Stimulated activated CD4-positive, alpha-beta T cell treated with anti-CD3 and anti-CD28 coated beads, Interleukin-15, amount 100 ng/mL, for 48 hours (primary cell): ENCODE data around the gene BMP6.

Experiments used
- DNase-seq, 2 donors: peaks; one replicate each; pipeline ENCODE4 v3.0.0-alpha.2; 2020; ENCODE audit warnings: low read depth in 2 of 2

BMP6 gene

DNA sequence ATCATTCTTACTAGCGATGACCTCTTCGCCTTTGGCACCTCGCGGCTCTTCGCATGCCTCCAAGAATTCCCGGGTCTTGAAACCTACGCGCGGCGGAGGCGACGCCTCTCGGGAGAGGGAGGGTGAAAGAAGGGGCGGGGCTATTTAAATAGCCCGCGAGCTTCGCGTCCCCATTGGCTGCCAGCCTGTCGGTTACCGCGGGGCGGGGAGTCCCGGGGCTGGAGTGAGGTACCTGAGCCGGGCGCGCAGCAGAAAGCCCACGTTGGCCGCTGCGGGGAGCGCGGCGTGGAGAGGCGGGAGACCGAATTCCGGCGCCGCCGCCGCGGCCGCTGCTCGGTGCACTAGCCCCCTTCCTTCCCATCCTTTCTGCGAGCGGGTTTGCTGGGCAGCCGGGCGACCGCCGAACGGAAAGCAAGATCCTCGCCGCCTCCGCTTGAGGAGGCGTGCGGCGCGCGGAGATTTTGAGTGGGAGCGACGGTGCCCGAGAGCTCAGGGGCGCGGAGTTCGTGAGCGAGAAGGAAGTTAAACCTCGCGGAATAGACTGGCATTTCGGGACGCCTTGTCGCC, at the start of gene BMP6:
TSS of gene BMP6 (plus strand) at position 251 of the 567 bp plus-strand sequence. CDS start 857 bp downstream, outside the sequence.
- DNase-seq = peak; percentile 18 to 51

DNA sequence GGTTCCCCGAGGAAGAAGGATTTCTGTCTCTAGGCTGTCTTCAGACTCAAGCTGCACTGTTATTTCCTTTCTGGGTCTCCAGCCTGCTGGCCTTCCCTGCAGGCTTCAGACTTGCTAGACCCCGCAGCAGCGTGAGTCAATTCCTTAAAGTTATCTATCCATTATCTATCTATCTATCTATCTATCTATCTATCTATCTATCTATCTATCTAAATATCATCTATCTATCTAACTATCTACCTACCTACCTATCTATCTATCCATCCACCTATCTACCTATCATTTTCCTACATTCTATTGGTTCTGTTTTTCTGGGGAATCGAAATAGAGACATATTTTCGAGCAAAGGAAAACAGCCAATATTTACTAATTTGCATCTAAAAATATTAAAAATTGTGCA, 48.7 kb upstream of the BMP6 start:
- DNase-seq = no peak

DNA sequence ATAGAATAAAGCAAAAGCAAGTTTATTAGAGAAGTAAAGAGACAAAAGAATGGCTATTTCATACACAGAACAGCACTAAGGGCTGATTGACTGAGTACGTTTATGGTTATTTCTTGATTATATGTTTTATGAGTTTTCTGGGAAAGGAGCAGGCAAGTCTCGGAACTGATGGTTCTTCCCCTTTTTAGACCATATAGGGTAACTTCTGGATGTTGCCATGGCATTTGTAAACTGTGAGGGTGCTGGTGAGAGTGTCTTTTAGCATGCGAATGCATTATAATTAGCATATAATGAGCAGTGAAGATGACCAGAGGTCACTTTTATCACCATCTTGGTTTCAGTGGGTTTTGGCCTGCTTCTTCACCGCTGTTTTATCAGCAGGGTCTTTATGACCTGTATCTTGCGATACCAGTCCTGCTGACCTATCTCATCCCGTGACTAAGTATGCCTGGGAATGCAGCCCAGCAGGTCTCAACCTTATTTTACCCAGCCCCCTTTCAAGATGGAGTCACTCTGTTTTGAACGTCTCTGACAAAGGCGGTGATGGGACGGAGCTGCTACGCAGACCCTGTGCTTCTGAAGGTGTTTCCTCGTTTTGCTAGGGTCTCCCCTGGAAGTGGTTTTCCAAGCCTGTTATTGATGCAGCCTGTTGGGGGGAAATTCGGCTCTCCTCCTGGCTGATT, 45.4 kb upstream of the BMP6 start:
- DNase-seq = no peak

DNA sequence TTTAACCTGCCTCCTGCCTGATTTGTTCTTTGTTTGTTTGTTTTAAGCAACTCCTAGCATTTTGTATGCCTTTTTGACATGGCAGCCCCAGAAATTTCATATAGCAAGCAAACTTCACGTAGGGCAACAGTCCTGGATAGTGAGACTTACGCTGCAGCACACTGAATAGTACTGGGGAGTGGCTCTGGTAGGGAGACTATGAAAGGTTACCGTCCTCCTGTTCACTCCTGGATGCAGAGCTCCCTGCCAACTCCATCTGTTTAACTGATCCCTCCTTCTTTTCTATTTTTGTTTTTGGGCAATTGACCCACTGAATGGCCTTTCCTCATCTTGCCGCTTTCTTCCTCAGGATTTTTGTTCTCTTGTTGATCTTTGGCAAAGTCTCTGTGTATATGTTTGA, 44.5 kb upstream of the BMP6 start:
- DNase-seq = no peak

DNA sequence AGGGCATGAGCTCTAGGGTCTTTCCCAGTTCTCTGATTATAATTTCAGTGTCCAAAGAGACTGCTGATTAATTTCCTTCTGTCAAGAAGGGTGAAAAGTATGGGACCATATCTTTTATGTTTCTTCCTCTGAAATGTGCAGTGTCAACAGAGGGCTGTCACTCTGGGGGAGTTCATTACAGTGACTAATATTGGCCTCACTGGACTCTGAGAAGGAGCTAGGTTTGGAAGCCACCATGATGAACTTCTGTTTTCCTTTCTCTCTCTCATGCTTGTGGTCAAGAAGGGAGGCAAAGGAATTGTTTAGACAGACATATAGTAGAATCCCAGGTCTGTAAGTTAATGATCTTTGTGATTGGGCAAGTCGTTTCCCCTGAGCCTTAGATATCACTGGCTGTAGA, 41.8 kb upstream of the BMP6 start:
- no peak for DNase-seq

DNA sequence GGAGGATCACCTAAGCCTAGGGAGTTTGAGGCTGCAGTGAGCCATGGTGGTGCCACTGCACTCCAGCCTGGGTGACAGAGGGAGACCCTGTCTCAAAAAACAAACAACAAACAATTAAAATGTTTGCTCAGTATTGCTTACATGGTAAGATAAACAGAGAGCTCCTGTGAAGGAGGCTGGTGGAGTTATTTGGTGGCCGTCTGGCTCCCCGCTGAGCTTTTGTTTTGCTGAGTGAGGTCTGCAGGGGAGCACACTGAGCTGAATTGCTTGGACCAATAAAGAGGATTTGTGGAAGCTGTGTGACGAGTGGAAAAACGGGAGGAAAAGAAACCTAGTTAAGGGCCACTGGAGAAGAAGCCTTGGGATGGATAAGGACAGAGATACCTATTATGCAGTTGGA, 41.1 kb upstream of the BMP6 start:
- no peak for DNase-seq

DNA sequence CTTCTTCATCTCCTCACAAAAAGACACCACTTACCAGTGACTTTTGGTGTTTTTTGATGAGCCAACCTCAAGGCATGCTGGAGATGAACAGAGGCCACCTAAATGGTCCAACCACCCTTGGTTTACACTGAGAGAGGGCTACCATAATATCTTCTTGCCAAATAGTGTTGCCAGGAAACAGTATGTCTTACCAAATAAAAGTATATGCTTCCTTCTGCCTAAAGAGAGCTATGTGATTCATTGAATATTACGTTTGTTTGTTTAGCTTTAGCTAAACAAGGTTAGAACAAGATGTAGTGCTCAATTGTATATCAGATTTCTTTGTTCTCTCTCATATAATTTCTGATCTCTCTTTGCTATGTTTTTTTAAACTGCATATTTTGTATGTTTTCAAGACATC, 40.6 kb upstream of the BMP6 start:
- DNase-seq = no peak

DNA sequence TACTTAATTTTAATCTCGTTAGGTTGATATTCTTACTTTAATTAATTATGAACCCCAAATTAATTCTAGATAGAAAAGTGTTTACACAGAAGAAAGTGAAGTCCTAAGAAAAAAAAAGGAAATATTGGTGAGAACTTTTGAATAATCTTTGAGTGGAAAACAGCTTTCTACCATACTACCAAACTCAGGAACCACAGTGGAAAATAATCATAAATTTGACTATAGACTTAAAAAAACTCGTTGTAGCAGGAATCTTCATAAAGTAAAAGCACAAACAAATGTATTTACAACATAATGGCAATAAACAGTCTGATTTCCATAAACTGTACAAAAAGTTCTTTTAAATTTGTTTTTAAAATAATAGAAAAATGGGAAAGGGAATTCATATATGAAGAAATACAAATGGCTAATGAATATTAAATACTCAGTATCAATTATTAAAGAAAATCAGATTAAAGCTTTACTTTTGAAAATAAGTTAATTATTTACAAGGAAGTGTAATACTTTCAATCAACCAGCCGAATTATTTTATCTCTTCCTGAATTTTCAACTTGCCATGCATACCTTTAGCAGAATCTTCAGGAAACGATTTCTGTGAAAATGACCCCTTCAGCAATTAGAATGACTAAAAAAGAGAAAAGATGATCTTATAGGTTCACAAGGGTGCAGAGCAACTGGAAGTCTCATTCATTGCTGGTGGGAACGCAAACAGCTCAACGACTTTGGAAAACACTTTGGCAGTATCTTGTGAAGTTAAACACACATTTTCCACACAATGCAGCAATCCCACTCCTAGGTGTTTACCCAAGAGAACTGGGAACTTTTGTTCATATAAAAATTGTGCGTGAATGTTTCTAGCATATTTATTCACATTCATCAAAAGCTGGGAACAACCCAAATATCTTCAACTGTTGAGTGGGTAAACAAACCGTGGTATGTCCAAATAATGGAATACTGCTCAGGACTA, 38.5 kb upstream of the BMP6 start:
- no peak for DNase-seq

DNA sequence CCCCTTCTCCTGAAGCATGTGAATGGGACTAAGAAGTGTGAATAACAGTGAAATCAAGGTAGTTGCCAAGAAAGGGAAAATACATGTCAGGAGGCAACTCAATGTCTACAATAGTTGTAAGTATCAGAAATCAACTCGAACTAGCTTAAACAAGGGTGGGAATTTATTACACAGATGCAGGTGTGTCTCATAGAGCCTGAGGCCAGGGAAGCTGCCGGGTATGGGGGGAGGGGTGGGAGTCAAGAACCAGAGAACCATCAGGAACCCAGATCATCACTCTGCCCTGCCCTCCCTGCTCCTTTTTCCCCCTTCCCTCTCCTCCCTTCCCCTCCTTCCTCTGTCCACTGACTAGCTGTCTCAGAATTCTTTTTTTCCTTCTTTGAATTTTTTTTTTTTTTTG, 34.9 kb upstream of the BMP6 start:
- DNase-seq = no peak

DNA sequence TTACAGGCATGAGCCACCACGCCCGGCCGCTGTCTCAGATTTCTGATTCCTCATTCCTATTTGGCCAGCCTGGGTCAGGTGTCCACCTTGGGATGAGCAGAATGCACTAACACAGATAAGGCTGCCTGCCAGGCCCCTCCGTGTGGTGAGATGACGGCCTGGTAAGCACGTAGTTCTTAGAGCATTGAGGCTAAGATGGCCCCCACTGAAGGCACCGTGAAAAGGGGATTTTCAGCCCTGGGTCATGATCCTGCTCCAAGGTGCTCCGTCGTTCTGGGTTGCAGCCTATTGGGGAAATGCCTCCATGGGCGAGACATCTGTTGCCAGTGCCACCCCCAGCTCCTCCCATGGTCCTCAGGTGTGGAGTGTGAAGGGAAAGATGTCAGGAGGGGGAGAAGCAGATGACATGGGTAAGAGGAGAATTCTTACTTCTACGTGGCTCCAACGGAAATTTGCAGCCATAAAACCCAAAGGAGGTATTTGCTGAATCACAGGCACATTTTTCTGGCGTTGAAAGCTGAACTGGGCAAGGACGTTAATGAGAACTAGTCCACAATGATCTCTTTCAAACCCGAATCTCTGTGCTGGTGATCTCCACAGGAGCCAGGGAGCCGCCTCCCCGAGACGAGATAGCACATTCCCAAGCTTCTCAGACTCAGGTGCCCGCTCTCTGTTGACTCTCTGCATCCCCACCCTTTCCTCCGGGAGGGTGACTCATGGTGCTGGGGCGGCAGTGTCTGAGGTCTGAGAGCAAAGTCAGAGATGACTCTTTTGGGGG, 34.0 kb upstream of the BMP6 start:
- DNase-seq = no peak

DNA sequence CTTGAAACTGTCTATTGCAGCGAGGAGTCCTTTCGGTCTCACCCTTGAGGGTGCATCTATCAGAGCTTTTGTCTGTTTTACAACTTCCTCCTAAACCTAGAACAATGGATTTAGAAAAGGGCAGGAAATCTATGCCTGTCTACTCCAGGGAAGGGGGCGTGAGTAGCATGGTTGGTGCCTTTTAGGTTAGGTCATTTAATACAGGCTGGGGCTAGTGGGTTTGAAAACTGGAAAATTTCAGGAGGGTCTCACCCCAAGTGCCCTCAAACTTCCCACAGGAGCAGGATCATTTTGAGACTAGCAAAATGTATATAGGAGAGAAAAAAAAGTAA, 33.5 kb upstream of the BMP6 start:
- DNase-seq = no peak

DNA sequence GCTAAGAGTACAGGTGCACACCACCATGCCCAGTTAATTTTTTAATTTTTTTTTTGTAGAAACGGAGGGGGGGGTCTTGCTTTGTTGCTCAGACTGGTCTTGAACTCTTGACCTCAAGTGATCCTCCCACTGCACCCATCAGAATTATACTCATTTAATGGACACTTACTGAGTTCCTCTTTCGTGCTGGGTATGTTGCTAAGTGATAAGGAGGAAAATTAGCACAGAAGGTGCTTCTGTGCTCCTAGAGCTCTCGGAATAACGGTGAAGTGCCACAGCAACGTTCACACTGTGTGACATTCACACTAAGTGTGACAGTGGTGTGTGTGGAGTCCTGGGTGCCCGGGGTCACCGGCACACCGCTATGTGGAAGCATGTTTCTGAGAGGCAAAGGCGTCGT, 32.1 kb upstream of the BMP6 start:
- DNase-seq = no peak

DNA sequence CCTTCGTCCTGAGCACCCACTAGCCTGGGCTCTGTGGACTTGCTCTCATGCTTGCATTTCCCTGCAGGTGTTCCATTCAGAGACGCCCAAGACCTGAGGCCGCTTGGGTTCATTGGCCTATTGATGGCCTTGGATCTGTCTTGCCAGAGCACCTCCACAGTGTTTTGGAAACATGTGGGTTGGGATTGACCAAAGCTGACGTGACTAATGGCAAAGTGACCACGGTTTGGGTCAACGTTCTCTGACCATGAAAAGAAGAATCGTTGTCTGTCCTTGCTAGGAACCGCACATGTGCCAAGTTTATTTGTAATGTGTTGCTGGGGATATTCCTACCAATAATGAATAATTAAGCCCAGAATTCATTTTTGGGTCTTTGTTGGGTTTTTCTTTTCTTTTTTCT, 29.8 kb upstream of the BMP6 start:
- no peak for DNase-seq

DNA sequence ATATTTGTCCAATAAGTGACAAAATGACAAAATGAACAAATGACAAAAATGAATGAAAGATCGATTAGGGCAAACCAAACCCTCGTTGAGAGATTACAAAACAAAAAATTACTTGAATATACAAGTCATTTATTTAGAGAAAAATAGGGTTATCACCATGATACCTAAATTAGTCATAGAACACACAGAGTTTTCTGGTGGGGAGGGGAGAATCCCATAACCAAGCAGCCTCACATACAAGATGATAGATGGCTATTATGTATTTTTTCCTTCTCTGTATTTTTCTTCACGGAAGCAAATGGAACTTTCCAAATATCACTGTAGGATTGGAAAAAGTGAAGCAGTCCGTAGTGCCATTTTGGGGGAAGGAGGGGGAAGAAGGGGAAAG, 28.5 kb upstream of the BMP6 start:
- no peak for DNase-seq

DNA sequence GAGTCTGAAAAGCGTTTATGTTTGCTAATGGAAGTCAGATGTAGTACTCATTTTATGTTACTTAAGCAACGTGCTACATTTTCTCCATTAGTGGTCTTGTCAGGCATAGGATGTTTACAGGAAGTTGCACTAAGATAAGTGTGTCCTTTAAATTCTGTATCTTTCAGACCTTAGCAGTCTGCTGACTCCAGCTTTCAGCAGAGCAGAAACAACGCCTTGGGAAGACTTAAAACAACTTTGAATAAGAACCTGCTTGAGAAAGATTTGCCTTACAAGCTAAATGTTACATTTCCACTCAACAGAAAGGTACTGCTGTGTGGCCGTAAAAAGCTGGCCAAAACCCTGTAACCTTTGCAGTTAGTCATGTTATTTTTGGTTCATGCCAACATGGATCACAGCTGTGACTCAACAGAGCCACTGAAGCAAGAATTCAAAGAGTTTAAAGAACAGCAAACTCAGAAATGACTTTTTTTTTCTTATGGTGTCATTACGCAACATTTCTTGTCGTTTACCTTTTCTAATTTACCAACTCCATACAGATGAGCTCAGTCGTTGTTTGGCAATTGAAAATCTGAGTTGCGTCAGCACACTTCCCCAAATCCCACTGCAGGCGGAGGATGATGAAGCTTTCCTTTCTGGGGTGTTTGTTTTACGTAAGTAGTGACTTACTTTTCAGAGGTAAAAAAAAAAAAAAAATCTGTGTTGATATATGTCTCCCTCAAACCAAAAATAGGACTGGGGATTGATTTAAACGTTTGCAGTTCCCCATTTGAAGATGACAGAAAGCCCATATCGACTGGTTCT, 27.9 kb upstream of the BMP6 start:
- DNase-seq = no peak

DNA sequence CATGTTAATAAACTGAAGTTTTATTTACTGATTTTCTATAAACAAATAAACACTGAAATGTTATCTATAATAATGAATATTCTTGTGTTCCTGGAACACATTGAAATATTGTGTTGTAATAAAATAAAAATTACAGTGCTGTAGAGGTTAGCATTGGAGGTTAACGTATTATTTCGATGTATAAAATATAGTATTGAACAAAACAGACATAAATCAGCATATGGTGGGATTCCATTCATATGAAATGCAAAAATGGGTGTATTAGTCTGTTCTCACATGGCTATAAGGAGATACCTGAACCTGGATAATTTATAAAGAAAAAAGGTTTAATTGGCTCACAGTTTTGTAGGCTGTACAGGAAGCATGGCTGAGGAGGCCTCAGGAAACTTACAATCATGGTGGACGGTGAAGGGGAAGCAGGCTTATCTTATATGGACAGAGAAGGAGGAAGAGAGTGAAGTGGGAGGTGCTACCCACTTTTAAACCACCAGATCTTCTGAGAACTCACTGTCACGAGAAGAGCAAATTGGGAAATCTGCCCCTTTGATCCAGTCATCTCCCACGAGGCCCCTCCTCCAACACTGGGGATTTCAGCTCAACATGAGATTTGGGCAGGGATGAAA, 24.6 kb upstream of the BMP6 start:
- no peak for DNase-seq

DNA sequence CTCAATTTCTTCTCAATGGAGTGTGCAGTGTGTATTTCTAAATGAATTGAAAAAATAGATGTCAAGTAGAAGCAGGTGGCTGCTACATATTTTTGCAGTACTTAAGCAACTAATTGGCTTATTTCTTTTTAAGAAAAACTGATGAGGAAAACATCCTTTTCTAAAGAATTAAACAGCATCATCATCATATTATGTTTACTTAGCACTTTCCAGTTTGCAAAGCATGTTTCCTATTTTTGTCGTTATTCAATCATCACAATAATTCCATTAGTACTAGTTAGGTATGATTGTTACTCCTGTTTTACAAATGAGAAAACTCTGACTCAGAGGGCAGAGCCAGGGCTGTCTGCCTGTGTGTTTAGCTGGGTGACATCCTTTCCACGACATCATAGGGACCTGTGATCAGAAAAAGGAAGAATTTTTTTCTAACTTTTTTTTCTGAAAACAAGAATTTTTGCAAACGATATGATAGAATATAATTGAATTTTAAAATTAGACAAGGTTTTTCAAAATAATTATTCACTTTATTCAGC, 22.7 kb upstream of the BMP6 start:
- no peak for DNase-seq

DNA sequence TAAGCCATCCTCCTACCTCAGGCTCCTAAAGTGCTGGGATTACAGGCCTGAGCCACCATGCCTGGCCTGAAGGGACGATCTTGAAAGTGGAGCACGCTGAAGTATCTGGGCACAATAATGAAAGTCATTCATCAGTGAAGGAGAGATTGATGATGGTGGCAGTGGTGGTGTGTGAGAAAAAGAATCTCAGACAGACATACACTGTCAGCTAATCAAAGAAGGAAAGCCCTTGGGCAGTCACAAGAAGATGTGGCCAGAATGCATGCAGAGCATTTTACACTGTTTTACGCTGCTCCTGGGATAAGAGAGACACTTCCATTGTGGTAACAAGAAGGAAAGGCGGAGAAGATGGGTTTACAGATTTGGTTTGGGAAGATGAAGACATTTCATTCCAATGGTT, 20.4 kb upstream of the BMP6 start:
- no peak for DNase-seq

DNA sequence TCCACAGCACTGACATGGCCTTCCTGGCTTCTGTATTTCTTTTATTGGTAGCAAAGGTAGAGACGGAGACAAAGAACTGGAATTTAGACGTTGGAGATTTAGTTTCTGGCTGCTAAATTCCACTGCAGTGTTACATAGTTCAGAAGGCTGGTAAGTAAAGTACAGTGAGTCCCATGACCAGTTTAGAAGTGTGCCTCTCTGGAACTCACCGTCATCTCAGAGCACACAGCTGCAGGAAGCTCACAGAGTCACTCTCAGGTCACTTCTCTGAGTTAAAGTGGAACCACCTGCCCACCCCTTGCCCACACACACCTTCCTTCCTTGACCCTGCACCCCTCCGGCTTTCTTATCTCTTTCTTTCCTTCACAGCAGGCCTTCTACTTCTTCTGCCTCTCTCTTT, 19.6 kb upstream of the BMP6 start:
- DNase-seq = no peak

DNA sequence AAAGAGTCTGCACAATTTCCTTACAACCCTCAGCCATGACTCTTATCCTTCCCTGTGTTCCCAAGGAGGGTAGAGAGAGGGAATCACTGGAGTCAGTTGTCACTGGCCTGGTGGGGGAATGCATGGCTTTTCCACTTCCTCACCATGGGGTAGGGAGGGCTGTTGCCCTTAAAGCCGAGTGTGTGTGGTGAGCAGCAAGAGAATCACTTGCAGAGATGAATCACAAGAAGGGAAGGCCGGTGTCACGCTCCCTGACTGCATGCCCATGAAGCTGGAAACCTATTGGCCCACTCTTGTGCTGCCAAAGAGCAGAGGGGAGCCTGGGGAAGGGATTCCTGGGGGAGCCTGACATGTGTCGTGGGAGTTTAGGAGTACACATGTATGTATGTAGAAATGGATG, 18.1 kb upstream of the BMP6 start:
- no peak for DNase-seq

DNA sequence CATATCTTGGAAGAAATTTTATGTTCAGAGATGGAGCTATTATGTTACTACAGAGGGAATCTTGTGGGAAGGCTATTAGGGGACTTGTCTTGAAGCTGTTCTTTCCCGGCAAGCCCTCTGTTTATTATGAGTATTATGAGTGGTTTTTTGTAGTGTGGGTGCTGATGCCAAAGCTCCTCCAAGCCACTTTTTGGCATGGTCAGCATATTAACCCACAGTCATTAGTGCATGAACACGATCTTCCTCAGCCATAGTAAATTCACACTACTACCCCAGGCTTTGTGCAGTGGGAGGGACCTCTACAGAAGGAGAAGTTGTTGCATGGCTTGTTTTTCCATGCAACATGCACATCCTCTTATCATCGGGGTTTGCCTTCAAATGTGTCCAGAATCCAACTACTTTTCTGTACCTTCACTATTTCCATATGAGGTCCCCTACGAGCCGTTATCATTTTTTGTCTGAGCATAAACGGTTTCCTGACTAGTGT, 6.5 kb upstream of the BMP6 start:
- no peak for DNase-seq
